HUDEP-2 (cell line): ENCODE results near the gene TRAF4.
A peak's percentile ranks its signal among the peaks of the same experiment; 100 is the strongest.

ENCODE experiments used
- DNase-seq, 76 experiments: peaks; one replicate each; lab custom pipeline; 2025; ENCODE audit not compliant: unreplicated experiment in 76 of 76; lab: John Stamatoyannopoulos, UW

Gene TRAF4

DNA sequence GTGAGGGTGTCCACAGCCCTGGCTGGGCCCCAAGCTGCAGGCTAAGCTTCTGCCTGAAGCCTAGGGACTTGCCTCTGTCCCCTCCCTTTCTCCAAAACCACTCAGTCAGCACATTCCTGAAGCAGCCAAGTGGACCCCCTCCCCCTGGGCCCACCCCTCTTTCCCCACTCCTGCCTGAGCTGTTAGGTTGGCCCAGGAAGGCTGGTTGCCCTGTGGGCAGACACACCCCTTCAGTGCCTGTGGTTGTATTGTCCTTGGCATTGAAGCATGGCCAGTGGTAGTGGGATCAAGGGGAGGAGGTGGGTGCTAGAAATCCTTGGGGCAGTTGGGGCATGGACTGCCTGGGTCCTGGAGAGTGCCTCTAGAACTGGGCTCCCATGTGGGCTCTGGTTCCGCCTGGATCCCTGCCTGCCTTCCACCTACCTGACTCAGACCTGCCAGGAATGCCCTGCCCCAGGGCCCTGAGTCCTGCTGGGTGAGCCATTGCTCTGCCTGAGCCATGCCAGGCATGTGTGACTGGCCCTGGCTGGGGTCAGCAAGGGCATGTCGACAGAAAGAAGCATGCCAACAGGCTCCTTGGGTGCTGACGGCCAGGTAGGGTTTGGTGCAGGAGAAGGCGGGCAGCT is 2.1 kb downstream of the TRAF4 start:
- DNase-seq = no peak

DNA sequence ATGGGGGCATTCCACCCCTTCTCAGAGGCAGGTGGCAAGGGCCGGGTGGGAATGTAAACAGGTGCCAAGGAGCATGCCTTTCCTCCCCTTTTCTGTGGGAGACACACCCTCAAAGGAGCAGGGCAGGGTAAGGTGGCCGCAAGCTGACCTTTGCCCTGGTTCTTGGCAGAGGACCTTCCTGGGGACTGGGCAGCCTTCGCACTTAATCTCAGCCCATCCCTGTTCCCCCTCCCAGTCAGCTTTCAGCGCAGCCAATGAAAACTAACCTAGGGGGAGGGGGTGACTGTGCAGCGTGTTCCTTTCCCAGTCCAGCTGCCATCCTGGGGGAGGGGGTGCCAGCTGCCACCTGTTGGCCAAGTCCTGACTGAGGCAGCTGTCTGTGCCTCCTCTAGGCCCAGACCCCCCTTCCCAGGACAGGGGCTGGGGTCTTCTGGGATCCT is 2.8 kb downstream of the TRAF4 start:
- DNase-seq = no peak

DNA sequence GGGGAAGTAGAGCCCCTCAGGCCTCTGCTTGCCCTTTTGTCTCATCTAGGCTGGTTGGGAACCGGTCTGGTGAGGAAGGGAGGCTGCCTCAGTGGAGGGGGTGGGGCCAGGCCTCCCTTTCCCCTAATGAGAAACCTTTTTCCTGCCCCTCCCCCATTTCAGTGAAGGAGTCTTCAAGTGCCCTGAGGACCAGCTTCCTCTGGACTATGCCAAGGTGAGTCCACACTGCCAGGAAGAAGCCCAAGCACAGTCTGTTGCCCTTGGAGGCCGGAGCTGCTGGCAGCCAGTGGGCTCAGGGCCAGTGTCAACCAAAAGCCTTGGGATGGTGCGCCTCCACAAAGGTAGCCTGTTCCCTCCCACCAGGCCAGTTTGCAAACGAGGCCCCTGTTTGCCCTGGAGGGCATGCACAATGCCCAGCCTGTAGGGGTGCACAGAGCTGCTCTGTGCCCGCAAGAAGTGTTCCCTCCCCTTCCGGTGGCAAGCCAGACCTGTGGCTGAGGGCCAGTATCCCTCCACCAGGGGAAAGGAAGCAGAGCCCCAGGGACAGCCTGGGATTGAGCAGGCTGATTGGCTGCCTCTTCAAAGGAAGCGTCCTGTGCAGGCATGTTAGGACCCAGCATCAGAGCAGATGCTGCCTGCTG is 3.4 kb downstream of the TRAF4 start:
- no peak for DNase-seq

DNA sequence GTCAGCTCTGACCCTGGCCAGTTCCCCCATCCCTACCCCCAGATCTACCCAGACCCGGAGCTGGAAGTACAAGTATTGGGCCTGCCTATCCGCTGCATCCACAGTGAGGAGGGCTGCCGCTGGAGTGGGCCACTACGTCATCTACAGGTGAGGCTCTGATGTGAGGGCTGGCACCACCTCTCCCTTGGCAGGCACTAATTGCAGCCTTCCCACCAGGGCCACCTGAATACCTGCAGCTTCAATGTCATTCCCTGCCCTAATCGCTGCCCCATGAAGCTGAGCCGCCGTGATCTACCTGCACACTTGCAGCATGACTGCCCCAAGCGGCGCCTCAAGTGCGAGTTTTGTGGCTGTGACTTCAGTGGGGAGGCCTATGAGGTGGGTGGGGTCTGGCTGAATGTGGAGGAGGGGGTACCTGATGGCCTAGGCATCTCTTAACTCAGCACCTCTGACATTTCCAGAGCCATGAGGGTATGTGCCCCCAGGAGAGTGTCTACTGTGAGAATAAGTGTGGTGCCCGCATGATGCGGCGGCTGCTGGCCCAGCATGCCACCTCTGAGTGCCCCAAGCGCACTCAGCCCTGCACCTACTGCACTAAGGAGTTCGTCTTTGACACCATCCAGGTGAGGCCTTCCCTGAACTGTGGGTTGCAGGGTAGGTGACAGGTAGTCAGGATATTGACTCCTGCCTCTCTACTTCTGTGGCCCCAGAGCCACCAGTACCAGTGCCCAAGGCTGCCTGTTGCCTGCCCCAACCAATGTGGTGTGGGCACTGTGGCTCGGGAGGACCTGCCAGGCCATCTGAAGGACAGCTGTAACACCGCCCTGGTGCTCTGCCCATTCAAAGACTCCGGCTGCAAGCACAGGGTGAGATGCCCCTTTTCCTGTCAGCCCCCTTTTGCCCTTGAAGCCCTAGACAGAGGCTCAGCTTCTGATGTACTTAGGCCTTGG is 4.3 kb downstream of the TRAF4 start:
- DNase-seq = no peak

DNA sequence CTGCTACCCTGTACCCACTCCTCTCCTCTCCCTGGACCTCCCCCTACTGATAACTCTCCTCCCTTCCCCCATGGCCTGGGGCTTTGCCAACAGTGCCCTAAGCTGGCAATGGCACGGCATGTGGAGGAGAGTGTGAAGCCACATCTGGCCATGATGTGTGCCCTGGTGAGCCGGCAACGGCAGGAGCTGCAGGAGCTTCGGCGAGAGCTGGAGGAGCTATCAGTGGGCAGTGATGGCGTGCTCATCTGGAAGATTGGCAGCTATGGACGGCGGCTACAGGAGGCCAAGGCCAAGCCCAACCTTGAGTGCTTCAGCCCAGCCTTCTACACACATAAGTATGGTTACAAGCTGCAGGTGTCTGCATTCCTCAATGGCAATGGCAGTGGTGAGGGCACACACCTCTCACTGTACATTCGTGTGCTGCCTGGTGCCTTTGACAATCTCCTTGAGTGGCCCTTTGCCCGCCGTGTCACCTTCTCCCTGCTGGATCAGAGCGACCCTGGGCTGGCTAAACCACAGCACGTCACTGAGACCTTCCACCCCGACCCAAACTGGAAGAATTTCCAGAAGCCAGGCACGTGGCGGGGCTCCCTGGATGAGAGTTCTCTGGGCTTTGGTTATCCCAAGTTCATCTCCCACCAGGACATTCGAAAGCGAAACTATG is 5.2 kb downstream of the TRAF4 start:
- DNase-seq = no peak

DNA sequence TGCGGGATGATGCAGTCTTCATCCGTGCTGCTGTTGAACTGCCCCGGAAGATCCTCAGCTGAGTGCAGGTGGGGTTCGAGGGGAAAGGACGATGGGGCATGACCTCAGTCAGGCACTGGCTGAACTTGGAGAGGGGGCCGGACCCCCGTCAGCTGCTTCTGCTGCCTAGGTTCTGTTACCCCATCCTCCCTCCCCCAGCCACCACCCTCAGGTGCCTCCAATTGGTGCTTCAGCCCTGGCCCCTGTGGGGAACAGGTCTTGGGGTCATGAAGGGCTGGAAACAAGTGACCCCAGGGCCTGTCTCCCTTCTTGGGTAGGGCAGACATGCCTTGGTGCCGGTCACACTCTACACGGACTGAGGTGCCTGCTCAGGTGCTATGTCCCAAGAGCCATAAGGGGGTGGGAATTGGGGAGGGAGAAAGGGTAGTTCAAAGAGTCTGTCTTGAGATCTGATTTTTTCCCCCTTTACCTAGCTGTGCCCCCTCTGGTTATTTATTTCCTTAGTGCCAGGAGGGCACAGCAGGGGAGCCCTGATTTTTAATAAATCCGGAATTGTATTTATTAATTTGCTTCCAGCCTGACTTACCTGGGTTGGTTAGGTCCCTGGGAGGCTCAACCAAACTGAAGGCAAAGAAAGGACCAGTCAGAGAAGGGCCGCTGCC is 5.8 kb downstream of the TRAF4 start:
- peak in 1 of 76 experiments; percentile 28 for DNase-seq

DNA sequence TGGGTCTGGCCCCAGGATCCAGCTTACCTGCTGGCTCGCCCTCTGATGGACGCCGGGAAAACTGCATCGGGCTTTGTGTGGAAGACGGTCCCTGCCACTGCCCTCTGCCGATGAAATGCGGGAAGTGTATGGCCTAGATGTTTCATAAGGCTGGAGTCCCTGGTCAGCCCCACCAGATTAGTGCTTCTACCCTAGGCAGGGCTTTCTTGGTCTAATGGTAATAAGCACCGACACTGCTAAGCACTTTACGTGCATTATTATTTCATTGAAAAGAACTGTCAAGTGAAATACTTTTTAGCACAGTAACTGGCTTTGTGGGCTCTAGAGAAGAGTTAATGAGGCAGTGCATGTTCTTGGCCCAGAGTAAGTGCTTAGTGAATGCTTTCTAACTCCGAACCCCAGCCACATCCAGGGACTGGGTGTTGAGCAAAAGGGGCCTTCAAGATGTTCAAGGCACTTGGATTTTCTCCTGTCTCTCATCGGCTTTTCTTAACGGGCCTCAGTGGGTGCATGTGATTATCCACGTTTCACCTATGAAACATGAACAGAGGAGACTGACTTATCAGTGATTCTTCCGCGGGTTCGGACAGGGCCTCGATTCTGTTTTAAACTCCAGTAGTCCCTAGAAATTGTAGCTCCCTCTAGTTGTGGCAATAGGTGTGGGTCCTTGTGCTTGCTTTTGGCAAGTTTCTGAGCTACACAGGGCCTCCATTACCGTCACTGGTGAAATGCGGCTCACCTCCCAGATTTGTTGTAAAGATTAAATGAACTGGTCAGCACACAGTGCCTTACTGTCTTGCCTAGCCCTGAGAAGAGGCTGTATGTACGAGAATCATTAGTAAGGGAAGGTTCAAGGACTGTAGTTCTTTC is 6.6 kb downstream of the TRAF4 start:
- peak in 72 of 76 experiments; percentile 54 to 94 (median 84) for DNase-seq

DNA sequence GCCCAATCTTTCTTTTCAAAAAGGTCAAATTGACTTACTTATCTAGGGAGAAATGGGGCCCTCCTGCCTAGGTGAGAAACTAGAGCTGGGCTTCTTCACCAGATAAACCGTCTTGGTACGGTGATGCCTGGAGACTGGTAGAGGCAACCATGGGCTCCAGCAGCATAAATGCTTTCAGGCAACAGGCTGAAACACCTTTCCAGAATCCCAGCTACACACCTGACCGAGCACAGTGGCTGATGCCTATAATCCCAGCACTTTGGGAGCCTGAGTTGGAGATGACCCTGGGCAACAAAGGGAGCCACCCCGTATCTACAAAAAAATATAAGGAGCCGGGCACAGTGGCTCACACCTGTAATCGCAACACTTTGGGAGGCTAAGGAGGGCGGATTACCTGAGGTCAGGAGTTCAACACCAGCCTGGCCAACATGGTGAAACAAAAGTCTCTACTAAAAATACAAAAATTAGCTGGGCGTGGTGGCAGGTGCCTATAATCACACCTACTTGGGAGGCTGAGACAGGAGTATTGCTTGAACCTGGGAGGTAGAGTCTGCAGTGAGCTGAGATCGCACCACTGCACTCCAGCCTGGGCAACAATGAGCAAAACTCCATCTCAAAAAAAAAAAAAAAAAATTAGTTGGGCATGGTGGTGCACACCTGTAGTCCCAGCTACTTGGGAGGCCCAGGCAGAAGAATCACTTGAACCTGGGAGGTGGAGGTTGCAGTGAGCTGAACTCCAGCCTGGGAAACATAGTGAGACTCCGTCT is 8.0 kb downstream of the TRAF4 start:
- DNase-seq = no peak

DNA sequence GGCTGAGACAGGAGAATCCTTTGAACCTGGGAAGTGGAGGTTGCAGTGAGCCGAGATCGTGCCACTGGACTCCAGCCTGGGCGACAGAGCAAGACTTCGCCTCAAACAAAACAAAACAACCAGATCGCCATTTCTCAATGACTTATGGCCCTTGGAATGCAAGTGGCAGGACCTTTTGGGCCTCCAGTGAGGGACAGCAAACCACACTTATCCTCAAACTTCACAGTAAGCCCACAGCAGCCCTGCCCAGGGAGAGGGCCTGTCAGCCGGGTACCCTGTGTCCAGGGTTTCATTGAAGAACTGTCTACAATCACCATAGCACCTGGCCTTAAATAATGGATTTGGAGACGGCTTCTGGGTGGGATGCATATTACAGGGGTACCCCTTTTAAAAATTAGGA is 11.7 kb downstream of the TRAF4 start:
- no peak for DNase-seq

DNA sequence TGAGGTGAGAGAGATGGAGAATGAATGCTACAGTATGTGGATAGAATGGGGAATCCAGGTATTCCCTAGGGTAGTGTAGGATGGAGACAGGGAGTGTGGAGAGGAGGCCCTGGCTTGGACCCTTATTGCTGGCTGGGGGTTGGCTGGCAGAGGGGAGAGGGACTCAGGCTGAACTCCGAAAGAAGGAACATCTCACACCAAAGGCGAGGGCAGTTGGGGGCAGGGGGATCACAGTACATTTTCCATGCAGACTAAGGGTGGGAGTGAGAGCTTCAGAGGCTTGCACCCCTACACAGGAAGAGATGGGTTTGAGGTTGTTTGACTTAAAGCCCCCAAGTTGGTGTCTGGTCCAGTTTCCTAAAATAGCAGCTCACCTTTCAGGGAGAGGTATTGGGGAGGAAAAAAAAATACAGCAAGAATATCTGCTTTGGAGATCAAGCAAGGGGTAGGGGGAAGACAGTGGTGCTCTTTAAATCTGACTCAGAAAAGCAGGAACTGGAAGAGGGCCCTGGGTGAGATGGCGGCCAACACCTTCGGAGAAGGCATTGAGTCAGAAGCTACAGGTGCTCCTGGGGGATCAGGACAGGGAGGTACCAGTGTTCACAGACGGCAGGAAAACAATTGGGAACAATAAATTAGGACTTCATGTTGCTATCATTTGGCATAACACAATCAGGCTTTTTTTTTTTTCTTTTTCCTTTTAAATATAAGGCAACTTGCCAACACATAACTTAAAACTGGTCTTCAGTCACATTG is 12.4 kb downstream of the TRAF4 start:
- DNase-seq = no peak

DNA sequence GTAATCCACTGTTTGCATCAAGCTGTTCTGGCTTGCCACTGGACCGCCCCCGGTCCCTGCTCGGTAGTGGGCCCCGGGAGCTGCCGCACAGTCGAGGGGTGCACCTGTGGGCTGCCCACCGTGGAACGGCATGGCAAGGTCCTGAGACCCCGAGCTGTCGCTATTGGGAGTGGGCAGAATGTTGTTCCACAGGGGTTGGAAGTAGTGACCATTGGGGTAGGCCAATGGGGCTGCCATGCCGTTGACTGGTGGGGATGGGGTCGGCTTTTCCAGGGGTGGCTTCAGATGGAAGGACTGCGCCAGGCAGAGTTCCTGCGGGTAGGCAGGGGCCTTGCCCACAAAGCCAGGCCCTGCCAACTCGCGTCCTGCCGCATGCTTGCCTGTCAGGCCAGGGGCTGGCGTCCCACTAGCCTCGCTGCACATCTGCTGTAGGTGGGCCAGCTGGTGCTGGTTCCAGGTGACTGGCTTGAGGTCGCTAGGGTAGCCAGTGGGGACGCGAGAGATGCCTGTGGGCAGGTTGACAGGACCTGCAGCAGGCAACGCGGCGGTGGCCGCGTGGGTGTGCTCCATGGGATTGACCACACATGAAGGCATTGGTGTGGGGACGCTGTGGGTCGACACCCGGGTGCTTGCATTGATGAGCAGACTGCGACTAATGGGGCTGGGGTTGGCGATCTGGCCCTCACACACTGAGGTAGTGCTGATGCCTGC is 14.8 kb downstream of the TRAF4 start:
- no peak for DNase-seq

DNA sequence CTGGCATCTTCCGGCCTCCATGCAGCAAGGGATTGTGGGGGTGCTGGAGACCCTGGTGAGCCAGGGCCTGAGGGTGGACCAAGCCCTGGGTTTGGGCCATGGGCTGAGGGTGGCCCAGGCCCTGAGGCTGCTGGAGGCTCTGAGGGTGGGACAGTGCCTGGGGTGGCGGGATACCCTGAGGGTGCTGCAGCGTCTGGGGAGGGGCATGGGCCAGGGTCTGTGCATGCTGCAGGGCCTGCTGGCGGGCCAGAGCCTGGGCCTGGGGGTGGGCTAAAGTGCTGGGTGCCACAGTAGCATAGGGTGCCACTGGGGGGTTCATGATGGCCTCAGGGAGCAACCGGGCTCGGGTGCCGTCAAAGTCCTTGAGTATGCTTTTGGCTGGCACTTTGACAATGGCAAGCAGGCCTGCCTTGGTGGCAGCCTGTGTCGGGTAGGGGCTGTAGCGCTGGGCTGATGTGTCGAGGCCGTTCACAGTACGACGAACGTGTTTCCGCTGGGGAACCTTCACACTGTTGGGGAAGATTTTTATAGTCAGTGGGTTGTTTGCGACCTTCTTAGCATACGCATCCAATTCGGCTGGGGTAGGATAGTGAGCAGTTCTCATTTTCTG is 15.6 kb downstream of the TRAF4 start:
- no peak for DNase-seq

DNA sequence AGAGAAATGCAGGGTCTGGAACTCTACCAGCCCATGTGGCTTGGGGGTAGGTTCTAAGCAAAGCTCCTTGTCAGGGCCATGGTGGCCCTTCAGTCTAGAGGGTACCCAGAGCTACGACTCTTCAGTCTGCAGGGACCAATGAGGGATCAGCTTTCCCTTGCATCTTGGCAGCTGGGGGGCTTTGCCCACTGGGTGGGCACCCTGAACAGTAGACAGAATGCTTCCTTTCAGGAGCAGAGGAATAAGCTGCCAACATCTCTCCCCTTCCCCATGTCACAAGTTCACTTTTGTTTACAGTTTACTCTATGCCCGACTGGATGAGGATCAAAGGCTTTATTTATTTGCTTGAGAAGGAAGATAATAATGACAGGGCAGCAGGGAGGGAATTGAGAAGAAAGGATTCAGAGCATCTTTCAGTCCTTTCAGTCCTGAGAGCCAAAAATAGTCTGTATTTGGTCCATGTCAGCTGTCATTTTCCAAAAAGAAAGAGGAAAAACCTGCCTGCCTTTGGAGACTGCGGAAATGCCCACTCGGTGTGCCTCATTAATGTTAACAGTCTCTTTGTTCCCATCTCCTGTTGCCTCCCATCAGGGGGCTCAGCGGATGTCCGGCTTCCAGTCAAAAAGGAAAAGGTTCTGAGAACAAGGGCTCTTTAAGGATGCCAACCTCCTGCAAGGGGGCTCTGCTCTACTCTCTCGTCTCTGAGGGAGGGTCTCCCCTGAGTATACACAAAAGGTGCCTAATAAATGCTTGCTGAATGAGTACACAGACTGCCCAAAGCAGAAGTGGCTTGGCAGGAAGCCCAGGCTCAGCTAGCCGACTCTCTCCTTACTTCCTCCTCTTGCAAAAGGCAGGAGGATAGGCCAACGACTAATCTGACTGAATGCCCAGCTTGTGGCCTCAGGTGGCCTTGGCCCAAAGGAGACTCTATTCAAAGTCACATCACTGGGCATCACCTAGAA is 17.1 kb downstream of the TRAF4 start:
- DNase-seq = peak in 42 of 76 experiments; percentile 7 to 59 (median 32)

DNA sequence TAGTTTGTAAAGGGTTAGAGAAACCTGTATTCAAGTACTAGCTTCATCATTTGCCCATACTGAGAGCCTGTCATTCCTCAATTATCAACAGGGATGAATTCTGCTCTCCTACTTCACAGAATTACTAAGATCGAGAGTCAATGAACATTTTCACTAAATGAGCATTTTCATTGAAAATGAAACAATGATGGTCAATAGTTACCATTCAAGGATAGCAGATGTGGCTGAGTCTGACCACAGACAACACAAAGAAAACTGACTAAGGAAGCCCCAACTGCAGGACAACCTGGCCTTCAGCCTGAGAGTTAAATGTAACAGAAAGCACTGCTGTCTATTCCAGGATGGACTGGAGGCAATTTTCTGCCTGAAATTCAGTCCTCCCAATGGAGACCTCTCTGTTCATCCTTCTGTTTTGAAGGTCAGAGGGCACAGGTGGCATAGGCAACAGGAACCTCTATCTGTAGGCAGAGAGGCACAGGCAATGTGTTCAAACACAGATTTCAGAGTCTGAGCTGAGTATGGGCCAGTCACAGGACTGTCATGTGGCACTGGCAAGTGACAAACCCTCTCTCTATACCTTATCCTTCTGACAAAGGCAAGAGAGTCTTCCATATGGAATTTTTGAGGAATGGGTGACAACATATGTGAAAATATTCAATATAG is 19.5 kb downstream of the TRAF4 start:
- DNase-seq = no peak

DNA sequence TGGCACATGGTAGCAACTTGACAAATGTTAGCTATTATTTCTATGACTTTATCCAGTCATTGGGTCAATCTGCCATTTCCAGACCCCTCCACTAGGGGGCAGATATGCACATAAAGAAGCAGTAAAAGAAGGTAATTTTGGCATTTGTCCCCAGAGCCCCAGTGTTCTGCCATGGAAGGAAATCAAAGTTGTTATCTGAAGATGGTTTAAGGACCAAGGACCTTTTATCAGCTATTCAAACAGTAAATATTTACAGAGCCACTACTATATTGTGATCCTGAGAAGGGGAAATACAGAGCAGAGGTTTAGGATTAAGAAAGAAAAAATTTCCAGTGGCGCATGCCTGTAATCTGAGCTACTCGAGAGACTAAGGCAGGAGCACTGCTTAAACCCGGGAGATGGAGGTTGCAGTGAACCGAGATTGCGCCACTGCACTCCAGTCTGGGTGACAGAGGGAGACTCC is 20.0 kb downstream of the TRAF4 start:
- peak in 69 of 76 experiments; percentile 17 to 86 (median 58) for DNase-seq
